ENCODE results near the gene VWA3A. TPM values are rescaled to one million over a fixed set of nuclear protein-coding genes. Genes with fewer than 3 reads are reported as not detected.
A peak's percentile ranks its signal among the peaks of the same experiment; 100 is the strongest.
"Not testable (repeated sequence)": the region's sequence is repeated elsewhere in the genome, so short reads cannot be mapped to it uniquely, and the experiment has no call there.

Gene VWA3A
- total RNA-seq, 1 donor from 2014 or later: 0.08 TPM

DNA sequence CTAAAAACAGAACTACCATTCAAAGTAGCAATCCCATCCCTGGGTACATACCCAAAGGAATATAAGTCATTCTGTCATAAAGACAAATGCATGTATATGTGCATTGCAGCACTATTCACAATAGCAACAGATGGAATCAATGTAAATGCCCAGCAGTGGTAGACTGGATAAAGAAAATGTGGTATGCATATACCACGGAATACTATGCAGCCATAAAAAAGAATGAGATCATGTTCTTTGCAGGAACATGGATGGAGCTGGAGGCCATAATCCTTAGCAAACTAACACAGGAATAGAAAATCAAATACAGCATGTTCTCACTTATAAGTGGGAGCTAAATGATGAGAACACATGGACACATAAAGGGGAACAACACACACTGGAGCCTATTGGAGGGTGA is 36.2 kb downstream of the VWA3A start:
- DNase-seq (ENCODE audit: low spot score); ATAC-seq: not testable (repeated sequence)

DNA sequence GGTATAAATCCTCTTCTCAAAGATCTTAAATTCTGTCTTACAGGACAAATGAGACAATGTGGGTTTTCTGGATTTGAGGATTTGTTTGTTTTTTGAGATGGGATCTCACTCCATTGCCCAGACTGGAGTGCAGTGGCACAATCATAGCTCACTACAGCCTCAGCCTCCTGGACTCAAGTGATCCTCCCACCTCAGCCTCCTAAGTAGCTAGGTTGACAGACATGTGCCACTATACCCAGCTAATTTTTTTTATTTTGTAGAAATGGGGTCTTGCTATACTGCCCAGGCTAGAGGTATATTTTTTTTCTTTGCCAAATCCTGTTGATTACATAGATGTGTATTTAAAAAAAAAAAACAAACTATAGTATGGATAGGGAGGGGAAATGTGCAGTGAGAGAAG is 38.2 kb downstream of the VWA3A start:
- ATAC-seq (no peak), DNase-seq (ENCODE audit: low spot score) (no peak)

DNA sequence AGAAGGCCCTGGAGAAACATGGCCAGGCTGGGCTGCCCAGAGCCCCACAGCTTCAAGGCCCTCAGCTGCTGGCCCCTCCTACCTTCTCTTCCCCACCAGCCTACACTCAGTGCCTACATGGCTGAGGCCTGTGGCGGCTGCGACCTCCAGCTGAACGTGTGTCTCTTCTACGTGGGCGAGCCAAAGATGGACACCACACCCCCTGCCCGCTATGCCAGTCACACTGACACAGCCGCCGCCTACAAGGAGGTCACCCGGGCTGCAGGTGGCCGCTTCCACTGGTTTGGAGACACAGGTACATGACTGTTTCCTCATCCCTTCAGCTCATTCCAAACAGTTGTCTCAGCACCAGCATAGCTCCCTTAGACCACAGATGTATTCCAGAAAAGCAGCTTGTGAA is 40.5 kb downstream of the VWA3A start:
- DNase-seq (ENCODE audit: low spot score): no peak
- no peak for ATAC-seq

GRCh38 chr16:22138482-22138881 is 46.1 kb downstream of the VWA3A start:
- DNase-seq (ENCODE audit: low spot score) (no peak), ATAC-seq (no peak)

DNA sequence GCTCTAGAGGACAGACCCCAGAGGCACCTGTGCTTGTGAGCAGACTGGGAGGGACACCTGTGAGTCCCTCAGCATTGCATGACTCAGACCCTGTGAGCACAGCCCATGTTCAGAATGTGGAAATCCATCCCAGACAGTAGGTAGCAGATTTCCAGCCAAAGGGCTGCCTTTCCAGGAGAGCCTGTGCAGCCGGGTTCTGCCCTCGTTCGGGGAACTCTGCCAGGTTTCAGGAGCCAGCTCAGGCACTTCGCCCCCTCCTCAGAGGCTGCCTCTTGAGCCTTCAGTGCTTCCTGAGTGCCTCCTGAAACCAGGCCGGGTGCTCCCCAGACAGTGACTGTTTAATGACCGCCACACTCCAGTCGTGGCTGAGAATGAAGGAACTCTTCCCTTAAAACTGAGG is 46.7 kb downstream of the VWA3A start:
- ATAC-seq (no peak), DNase-seq (ENCODE audit: low spot score) (no peak)

DNA sequence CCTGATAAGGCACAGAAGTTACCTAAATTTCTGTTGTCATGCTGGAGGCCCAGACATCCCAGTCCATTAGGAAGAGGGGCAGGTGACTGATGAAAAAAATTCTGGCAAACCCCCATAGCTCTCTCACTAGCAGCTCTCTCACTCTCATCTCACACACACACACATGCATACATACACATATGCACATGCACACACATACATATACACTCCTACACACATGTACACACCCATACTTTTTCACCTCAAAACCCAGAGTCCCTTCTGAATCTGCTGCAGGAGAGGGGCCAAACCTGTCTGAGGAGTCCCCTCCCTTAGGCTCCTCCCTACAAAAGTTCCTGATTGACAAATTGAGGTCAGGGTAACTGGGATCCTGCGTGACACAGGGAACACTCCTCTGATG is 47.4 kb downstream of the VWA3A start:
- ATAC-seq: no peak
- no peak for DNase-seq (ENCODE audit: low spot score)

GRCh38 chr16:22141767-22142166 is 49.4 kb downstream of the VWA3A start:
- DNase-seq (ENCODE audit: low spot score) (no peak), ATAC-seq (peak; percentile 31)

DNA sequence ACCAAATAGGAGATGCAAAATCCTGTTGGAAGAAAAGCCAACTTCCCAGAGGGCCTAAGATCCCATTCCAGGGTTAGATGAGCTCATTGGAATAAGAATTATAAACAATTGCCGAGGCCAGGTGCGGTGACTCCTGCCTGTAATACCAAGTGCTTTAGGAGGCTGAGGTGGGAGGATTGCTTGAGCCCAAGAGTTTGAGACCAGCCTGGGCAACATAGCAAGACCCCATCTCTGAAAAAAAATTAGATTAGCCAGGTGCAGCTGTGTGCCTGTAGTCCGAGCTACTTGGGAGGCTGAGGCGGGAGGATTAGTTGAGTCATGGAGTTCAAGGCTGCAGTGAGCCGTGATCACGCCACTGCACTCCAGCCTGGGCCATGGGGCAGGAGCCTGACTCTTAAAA is 52.2 kb downstream of the VWA3A start:
- no peak for DNase-seq (ENCODE audit: low spot score)
- no peak for ATAC-seq

DNA sequence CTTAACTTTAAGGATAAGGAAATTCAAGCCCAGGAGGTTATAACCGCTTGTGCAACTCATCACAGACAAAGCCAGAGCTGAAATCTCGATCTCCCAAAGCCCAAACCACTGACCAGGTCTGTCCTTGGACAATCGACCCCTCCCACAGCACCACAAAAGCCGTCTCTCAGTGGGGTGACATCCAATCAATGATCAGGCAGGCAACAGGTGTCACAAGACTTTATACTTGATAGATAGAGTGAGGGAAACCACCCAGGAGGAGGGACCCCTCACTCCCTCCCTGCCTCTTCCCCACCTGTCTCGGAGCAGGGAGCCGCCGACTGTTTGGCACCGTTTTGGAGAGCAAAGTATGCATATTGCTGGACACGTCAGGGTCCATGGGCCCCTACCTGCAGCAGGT is 55.5 kb downstream of the VWA3A start:
- no peak for DNase-seq (ENCODE audit: low spot score)
- ATAC-seq: no peak

DNA sequence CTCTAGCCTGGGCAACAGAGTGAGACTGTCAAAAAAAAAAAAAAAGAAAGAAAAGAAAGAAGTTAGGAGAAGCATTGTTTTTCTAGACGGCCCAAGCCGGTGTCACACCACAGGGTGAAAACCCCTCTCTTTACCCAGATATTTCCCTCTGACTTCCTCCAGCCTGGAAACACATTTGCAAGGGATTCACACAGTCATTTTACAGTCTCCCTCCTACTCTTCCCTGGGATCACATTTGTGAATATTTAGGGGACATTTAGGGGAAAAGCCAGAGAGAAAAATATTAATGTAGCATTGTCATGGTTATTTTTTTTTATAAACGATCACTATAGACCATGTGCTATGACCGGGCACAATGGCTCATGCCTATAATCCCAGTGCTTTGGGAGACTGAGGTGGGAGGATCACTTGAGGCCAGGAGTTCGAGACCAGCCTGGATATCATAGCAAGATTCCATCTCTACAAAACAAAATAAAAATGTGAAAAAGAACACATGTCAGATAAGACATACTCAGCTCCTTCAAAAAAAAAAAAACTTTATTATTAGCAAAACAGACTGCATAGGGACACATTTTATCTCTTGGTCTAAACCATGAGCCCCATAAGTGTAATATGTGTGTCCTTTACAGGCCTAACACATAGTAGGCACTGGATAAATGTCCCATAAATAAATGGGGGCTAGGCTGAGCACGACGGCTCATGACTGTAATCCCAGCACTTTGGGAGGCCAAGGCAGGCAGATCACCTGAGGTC is 59.1 kb downstream of the VWA3A start:
- DNase-seq (ENCODE audit: low spot score) (no peak), ATAC-seq (no peak)

DNA sequence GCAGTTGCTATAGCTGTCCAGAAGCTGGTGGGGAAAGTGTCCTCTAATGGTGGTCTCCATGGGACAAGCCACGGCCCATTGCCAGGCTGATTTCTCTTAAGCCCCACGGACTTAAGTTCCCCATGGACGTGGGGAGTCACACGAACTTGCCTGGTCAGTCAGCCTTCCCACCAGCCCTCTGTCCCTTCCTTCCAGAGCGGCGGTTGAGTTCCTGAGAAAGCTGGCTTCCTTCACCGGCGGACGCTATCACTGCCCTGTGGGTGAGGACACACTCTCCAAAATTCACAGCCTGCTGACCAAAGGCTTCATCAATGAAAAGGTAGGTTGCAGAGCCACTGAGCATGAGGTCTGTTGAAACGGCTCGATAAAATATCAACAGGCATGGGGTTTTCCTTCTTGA is 60.0 kb downstream of the VWA3A start:
- DNase-seq (ENCODE audit: low spot score): no peak
- no peak for ATAC-seq

DNA sequence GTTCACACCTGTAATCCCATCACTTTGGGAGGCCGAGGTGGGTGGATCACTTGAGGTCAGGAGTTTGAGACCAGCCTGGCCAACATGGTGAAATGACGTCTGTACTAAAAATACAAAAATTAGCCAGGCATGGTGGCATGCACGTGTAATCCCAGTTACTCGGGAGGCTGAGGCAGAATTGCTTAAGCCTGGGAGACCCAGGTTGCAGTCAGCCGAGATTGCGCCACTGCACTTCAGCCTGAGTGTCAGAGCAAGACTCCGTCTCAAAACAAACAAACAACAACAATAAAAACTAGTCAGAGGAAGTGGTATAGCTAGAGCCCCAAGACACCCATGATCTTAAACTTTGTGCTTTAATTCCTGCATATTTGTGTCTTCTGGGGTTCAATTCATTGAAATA is 60.7 kb downstream of the VWA3A start:
- not testable (repeated sequence) for ATAC-seq; DNase-seq (ENCODE audit: low spot score)

DNA sequence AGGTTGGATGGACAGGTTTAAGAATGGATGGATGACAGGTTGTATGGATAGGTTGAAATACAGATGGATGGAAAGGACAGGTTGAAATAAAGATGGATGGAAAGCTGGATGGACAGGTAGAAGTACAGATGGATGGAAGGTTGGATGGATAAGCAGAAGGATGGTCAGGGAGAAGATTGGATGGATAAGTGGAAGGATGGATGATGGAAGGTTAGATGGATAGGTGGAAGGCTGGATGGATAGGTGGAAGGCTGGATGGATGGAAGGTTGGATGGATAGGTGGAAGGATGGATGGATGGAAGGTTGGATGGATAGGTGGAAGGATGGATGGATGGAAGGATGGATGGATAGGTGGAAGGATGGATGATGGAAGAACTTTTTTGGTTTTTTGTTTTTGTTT is 69.1 kb downstream of the VWA3A start:
- ATAC-seq (no peak), DNase-seq (ENCODE audit: low spot score) (no peak)

DNA sequence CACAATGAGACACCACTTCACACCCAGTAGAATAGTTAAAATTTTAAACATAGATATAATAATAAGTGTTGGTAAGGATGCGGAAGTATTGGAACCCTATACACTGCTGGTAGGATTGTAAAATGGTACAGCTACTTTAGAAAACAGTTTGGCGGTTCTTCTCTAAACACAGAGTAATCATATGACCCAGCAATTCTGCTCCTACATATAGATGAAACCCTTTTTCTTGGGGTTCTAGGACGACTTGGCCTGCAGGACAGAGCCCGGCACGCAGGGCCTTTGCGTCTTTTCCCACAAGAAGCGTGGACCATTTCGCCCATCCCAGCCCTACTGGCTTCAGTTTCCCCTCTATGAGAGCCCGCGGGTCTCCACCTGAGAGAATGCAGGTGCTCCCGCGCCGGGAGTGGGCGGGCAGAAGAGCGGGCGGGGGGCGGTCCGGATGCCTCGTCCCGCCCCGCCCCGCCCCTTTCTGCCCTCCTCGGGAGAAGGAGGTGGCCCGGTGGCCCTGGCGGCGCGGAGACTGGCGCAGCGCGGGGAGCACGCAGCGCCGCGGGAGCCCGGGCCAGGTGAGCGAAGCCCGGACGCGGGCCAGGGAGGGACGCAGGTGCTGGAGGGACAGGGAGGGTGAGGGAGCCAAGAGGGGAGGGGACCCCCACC is 69.8 kb downstream of the VWA3A start, which contains the start of gene SDR42E2:
SDR42E2 (plus strand) TSS at position 508 of the 657 bp plus-strand sequence. CDS start 3,077 bp downstream, outside the sequence.
- peak; percentile 29 for ATAC-seq
- no peak for DNase-seq (ENCODE audit: low spot score)

DNA sequence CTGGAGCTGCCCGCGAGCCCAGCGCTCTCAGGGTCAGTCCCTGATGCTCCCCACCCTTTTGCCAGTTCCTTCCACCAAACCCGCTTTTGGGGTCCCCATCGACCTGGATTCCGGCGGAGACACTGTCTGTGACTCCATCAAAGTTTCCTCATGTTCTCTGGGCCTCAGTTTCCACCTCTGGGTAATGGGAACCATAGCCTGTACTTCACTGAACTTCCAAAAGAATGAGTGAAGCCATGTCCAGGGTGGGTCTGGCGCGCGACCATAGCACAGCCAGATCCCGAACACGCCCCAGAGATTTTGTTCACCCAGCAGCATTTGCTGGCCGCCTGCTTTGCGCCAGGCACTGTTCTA is 70.3 kb downstream of the VWA3A start:
- DNase-seq (ENCODE audit: low spot score) (no peak), ATAC-seq (no peak)

DNA sequence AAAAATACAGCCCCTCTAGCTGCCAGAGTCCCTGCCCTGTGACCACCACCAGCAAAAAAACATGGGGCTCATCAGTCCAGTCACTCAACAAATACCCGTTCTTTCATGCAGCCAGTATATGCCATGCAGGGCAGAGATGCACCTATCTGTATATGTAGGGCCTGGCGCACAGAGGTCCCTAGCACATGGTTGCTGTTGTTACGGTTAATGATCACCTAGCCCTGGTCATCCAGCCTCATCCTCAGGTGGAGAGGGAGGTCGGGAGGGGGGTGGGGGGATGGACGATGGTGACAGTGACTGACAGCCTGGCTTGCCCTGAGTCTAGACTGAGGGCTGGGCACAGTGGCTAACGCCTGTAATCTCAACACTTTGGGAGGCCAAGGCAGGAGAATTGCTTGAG is 71.5 kb downstream of the VWA3A start:
- ATAC-seq: no peak
- no peak for DNase-seq (ENCODE audit: low spot score)

- no peak for ATAC-seq
- no peak for DNase-seq (ENCODE audit: low spot score)
Measured at GRCh38 chr16:22164482-22164881, 72.1 kb downstream of the VWA3A start.

DNA sequence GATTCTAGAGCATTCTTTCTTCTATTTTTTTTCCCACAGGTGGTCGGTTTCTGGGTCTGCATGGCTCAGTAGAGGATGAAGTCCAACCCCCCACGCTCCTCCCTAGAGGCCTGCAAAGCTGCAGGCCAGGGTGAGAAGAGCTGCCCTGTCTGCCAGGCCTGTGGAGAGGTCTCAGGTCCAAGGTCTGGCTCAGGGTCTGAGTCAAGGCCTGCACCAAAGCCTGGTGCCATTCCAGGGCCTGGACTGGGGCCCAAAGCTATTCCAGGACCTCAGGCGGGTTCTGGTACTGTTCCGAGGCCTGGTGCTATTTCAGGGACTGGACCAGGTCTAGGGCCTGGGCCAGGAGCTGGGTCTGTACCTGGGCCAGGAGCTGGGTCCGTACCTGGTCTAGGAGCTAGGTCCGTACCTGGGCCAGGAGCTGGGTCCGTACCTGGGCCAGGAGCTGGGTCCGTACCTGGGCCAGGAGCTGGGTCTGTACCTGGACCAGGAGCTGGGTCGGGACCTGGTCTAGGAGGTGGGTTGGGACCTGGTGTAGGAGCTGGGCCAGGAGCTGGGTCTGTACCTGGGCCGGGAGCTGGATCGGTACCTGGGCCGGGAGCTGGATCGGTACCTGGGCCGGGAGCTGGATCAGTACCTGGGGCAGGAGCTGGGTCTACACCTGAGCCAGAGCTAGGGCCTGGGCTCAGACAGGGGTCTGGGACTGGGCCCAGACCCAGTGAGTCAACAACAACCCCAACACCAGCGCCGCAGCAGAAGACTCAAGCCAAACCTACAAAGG is 73.4 kb downstream of the VWA3A start:
- DNase-seq (ENCODE audit: low spot score) (no peak), ATAC-seq (no peak)

DNA sequence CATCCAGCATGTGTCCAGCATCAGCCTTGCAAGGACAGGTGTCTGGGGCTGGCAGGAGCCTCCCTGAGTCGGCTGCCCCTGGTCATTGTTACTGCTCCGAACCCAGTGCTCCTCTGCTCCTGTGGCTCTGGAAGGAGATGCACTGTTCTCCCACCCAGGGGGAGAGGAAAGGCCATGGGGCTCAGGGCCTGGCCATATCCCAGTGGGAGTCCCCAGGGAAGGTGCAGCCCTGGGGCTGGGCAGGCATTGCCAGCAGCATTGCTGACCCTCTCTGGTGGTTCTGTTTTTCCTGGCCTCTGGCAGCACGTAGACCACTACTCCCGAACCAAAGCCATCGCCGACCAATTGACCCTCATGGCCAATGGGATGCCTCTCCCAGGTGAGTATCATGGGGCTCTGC is 79.6 kb downstream of the VWA3A start:
- DNase-seq (ENCODE audit: low spot score) (no peak), ATAC-seq (no peak)

DNA sequence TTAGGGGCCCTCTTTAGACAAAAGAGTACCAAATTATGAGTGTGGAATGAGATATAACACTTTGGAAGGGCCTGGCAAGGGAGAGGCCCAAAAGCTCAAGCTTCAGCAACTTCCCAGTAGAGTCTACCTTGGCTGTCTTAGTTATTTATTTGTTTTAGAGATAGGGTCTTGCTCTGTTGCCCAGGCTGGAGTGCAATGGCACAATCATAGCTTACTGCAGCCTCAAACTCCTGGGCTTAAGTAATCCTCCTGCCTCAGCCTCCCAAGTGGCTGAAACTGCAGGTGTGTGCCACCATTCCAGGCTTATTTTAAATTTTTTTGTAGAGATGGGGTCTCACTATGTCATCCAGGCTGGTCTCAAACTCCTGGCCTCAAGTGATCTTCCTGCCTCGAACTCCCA is 80.3 kb downstream of the VWA3A start:
- not testable (repeated sequence) for DNase-seq (ENCODE audit: low spot score); ATAC-seq

DNA sequence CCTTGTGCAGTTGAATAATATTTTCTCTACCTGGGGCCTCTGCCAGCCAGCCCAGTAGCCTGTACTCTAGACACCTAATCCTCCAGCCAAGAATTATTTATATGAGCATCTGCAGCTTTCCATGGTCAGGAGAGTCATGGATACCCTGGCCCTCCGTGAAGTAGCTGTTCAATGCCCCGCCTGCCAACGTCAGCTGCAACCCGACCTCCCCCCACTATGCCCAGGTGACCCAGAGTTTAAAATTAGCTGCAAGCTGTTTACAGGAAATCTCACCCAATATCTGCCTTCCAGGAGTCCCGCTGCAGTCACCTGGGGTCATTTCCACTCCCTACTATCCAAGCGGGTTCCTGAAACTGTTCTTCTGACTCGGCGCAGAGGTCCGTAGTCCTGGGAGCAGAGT is 82.3 kb downstream of the VWA3A start:
- ATAC-seq (no peak), DNase-seq (ENCODE audit: low spot score) (no peak)

Data from left lobe of liver (tissue), 2 donors.